Lower leg skin (tissue), 3 donors: ENCODE measurements around the gene TJAP1.

ENCODE experiments used
- POLR2A ChIP-seq, 2 donors: fragments of 450-650 bp; IDR thresholded peaks; one replicate each; pipeline ENCODE4 v1.6.1; 2016 to 2017; ENCODE audit warnings: antibody characterized with exemption in 2 of 2, mild to moderate bottlenecking in 1 of 2, moderate library complexity in 1 of 2
- TF ChIP-seq, protein P1 (sequence below), 3 donors: fragments of 450-650 bp; IDR thresholded peaks; one replicate each; pipeline ENCODE4 v1.5.1; 2016; ENCODE audit warnings: antibody characterized with exemption in 3 of 3, mild to moderate bottlenecking in 3 of 3, moderate library complexity in 2 of 3

DNA sequence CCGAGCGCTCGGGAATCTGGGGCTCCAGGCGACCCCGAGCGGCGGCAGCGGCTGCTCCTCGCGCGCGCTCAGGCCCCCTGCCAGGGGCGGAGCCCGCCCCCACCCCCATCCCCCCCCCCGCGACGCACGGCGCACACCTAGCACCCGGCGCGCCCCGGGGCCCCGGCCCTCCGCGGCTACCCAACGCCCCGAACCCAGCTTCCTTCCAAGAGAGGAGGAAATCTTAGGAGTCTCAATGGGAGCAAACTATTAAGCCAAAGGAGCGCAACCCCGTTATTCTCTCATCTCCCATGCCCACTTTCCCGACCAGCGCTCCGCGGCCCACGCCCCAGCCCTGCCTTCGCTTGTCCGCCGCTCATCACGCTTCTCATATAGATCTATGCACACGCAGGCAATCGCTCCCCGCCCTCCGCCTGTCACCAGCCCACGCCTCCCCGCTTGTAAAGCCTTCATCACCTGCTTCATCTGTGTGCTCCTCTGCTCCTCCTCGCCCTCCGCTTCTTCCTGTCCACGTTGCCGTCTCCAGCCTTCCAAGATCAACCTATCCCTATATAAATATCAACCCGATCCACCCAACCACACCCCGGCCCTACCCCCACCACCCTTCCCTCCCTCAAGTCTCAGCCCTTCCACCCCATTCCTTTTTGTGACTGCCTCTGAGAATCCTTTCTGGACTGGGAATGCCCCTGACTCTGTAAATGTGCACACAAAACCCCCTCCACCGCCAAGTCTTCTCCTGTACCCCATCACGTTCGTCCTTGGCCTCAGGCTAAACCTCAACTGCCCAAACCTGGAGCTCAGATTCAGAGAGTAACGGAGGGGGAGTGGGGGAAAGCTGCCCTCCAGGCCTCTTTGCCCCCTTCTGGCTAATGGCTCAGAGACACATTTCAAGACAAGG, 21.6 kb upstream of the TJAP1 start, which contains the start of gene DLK2:
- TF ChIP-seq, protein P1, sequence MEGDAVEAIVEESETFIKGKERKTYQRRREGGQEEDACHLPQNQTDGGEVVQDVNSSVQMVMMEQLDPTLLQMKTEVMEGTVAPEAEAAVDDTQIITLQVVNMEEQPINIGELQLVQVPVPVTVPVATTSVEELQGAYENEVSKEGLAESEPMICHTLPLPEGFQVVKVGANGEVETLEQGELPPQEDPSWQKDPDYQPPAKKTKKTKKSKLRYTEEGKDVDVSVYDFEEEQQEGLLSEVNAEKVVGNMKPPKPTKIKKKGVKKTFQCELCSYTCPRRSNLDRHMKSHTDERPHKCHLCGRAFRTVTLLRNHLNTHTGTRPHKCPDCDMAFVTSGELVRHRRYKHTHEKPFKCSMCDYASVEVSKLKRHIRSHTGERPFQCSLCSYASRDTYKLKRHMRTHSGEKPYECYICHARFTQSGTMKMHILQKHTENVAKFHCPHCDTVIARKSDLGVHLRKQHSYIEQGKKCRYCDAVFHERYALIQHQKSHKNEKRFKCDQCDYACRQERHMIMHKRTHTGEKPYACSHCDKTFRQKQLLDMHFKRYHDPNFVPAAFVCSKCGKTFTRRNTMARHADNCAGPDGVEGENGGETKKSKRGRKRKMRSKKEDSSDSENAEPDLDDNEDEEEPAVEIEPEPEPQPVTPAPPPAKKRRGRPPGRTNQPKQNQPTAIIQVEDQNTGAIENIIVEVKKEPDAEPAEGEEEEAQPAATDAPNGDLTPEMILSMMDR (IDR thresholded peaks at IDR 0.05), result no peak
- TF ChIP-seq POLR2A (IDR thresholded peaks at IDR 0.05), result no peak
